ENCODE results near the gene KLHL28.

DNA sequence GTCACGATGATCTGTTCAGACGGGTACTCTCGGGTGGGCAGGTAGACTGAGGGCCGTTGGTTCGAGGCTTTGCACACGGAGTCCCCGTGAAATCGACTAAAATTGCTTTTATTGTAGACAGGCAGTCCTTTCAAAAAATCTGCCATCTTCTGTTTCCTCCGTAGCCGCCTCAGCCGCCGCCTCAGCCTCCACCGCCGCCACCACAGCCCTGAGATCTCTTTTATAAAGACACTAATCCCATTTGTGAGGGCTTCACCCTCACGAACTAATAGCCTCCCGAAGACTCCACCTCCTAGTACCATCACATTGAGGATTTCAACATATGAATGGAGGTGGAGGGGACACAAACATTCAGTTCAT lies 74.2 kb downstream of the KLHL28 start:
- no peak for TF ChIP-seq CSDC2 (CRISPR knock-in tag; IDR thresholded peaks at IDR 0.05)
- TF ChIP-seq, protein P1, sequence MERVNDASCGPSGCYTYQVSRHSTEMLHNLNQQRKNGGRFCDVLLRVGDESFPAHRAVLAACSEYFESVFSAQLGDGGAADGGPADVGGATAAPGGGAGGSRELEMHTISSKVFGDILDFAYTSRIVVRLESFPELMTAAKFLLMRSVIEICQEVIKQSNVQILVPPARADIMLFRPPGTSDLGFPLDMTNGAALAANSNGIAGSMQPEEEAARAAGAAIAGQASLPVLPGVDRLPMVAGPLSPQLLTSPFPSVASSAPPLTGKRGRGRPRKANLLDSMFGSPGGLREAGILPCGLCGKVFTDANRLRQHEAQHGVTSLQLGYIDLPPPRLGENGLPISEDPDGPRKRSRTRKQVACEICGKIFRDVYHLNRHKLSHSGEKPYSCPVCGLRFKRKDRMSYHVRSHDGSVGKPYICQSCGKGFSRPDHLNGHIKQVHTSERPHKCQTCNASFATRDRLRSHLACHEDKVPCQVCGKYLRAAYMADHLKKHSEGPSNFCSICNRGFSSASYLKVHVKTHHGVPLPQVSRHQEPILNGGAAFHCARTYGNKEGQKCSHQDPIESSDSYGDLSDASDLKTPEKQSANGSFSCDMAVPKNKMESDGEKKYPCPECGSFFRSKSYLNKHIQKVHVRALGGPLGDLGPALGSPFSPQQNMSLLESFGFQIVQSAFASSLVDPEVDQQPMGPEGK (CRISPR knock-in tag; IDR thresholded peaks at IDR 0.05; ENCODE audit: borderline replicate concordance), result no peak
- TF ChIP-seq ZFP30 (CRISPR knock-in tag; IDR thresholded peaks at IDR 0.05), result no peak
- TF ChIP-seq, protein P2, sequence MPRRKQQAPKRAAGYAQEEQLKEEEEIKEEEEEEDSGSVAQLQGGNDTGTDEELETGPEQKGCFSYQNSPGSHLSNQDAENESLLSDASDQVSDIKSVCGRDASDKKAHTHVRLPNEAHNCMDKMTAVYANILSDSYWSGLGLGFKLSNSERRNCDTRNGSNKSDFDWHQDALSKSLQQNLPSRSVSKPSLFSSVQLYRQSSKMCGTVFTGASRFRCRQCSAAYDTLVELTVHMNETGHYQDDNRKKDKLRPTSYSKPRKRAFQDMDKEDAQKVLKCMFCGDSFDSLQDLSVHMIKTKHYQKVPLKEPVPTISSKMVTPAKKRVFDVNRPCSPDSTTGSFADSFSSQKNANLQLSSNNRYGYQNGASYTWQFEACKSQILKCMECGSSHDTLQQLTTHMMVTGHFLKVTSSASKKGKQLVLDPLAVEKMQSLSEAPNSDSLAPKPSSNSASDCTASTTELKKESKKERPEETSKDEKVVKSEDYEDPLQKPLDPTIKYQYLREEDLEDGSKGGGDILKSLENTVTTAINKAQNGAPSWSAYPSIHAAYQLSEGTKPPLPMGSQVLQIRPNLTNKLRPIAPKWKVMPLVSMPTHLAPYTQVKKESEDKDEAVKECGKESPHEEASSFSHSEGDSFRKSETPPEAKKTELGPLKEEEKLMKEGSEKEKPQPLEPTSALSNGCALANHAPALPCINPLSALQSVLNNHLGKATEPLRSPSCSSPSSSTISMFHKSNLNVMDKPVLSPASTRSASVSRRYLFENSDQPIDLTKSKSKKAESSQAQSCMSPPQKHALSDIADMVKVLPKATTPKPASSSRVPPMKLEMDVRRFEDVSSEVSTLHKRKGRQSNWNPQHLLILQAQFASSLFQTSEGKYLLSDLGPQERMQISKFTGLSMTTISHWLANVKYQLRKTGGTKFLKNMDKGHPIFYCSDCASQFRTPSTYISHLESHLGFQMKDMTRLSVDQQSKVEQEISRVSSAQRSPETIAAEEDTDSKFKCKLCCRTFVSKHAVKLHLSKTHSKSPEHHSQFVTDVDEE (CRISPR knock-in tag; IDR thresholded peaks at IDR 0.05), result no peak
- TF ChIP-seq ARNTL (CRISPR knock-in tag; IDR thresholded peaks at IDR 0.05; ENCODE audit: borderline replicate concordance, low read depth), result no peak
- TF ChIP-seq, protein P3, sequence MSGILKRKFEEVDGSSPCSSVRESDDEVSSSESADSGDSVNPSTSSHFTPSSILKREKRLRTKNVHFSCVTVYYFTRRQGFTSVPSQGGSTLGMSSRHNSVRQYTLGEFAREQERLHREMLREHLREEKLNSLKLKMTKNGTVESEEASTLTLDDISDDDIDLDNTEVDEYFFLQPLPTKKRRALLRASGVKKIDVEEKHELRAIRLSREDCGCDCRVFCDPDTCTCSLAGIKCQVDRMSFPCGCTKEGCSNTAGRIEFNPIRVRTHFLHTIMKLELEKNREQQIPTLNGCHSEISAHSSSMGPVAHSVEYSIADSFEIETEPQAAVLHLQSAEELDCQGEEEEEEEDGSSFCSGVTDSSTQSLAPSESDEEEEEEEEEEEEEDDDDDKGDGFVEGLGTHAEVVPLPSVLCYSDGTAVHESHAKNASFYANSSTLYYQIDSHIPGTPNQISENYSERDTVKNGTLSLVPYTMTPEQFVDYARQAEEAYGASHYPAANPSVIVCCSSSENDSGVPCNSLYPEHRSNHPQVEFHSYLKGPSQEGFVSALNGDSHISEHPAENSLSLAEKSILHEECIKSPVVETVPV (CRISPR knock-in tag; IDR thresholded peaks at IDR 0.05), result no peak
- TF ChIP-seq TOX (CRISPR knock-in tag; IDR thresholded peaks at IDR 0.05; ENCODE audit: borderline replicate concordance), result no peak

Data from SK-N-SH treated with all-trans-retinoic acid at 6 μM for 48 hours (cell line).